CD4-positive, alpha-beta T cell treated with Interleukin-17A for 4 hours (primary cell): Measurements from ENCODE around the gene GNAQ.

ENCODE experiments used
- DNase-seq: peaks from one replicate; pipeline ENCODE4 v3.0.0-alpha.2; 2020; ENCODE audit warnings: mixed read lengths

GNAQ gene

GRCh38 chr9:77673941-77674791 is 357.4 kb downstream of the GNAQ start:
- no peak for DNase-seq

GRCh38 chr9:77672183-77672582 is 359.4 kb downstream of the GNAQ start:
- no peak for DNase-seq

GRCh38 chr9:77667151-77667550 is 364.5 kb downstream of the GNAQ start:
- DNase-seq: no peak
